Neuronal stem cell (in vitro differentiated cells): ENCODE results near the gene KCNK10.

ENCODE experiments used
- DNase-seq: peaks from one replicate; pipeline ENCODE4 v3.0.0-alpha.2; 2013; ENCODE audit warnings: low spot score
- H2AFZ ChIP-seq: one replicate; pipeline ENCODE4 v1.6.1; 2013; ENCODE audit warnings: mild to moderate bottlenecking, low read length, inconsistent platforms
- H2AK5ac ChIP-seq: 2 replicates; pipeline ENCODE4 v1.6.1; 2013; ENCODE audit warnings: low read depth, mild to moderate bottlenecking, inconsistent platforms, low read length, moderate library complexity, mixed read lengths
- H2BK120ac ChIP-seq: 2 replicates; pipeline ENCODE4 v1.6.1; 2013; ENCODE audit warnings: low read depth, mild to moderate bottlenecking, inconsistent platforms, low read length, moderate library complexity, mixed read lengths
- H2BK12ac ChIP-seq: one replicate; pipeline ENCODE4 v1.6.1; 2013; ENCODE audit warnings: low read length, inconsistent platforms
- H2BK15ac ChIP-seq: 2 replicates; pipeline ENCODE4 v1.6.1; 2013; ENCODE audit warnings: mild to moderate bottlenecking, low read length, inconsistent platforms, mixed read lengths
- H2BK5ac ChIP-seq: one replicate; pipeline ENCODE4 v1.6.1; 2013; ENCODE audit warnings: inconsistent platforms, mild to moderate bottlenecking, low read length, moderate library complexity
- H3K14ac ChIP-seq: one replicate; pipeline ENCODE4 v1.6.1; 2013; ENCODE audit warnings: low read length, inconsistent platforms
- H3K18ac ChIP-seq: 2 replicates; pipeline ENCODE4 v1.6.1; 2013; ENCODE audit warnings: low read length, inconsistent platforms
- H3K23ac ChIP-seq: 2 replicates; pipeline ENCODE4 v1.6.1; 2013; ENCODE audit warnings: low read depth, mild to moderate bottlenecking, mixed read lengths, low read length, inconsistent platforms; ENCODE audit not compliant: poor library complexity
- H3K27ac ChIP-seq: replicated peaks from 3 replicates; pipeline ENCODE4 v1.5.1; 2013; ENCODE audit warnings: low read length, inconsistent platforms
- H3K27me3 ChIP-seq, 3 experiments: 2 replicates each; pipeline ENCODE4 v1.6.1; 2013; ENCODE audit warnings: low read length in 3 of 3, mild to moderate bottlenecking in 2 of 3, inconsistent platforms in 1 of 3, low read depth in 1 of 3, mixed read lengths in 1 of 3, moderate library complexity in 1 of 3; ENCODE audit not compliant: control insufficient read depth in 3 of 3, insufficient read depth in 3 of 3
- H3K36me3 ChIP-seq, 2 donors: replicated peaks in 1 of 2; 2 replicates each; pipeline ENCODE4 v1.6.1; 2013; ENCODE audit warnings: low read length in 2 of 2; ENCODE audit not compliant: control insufficient read depth in 2 of 2, insufficient read depth in 2 of 2
- H3K4ac ChIP-seq: 2 replicates; pipeline ENCODE4 v1.6.1; 2013; ENCODE audit warnings: inconsistent platforms, mild to moderate bottlenecking, low read length, moderate library complexity
- H3K4me1 ChIP-seq, 2 donors: 1 replicate in 1 of 2; 2 replicates in 1 of 2; pipeline ENCODE4 v1.6.1; 2013; ENCODE audit warnings: low read length in 2 of 2, low read depth in 1 of 2; ENCODE audit not compliant: control insufficient read depth in 2 of 2, insufficient read depth in 1 of 2
- H3K4me2 ChIP-seq: one replicate; pipeline ENCODE4 v1.6.1; 2013; ENCODE audit warnings: mild to moderate bottlenecking, low read length, inconsistent platforms; ENCODE audit not compliant: insufficient read depth, poor library complexity, severe bottlenecking
- H3K4me3 ChIP-seq, 2 donors: 2 replicates each; pipeline ENCODE4 v1.5.1; 2013; ENCODE audit warnings: low read length in 2 of 2, mild to moderate bottlenecking in 2 of 2, inconsistent platforms in 1 of 2, moderate library complexity in 1 of 2
- H3K79me1 ChIP-seq: one replicate; pipeline ENCODE4 v1.6.1; 2013; ENCODE audit warnings: low read depth, mild to moderate bottlenecking, inconsistent platforms, low read length, moderate library complexity
- H3K9ac ChIP-seq: one replicate; pipeline ENCODE4 v1.6.1; 2013; ENCODE audit warnings: mild to moderate bottlenecking, low read depth, low read length, inconsistent platforms; ENCODE audit not compliant: poor library complexity
- H3K9me3 ChIP-seq, 2 donors: replicated peaks in 1 of 2; 2 replicates each; pipeline versions ENCODE3 to v1.6.1; 2013; ENCODE audit warnings: low read length in 2 of 2, mild to moderate bottlenecking in 2 of 2, inconsistent platforms in 1 of 2, low read depth in 1 of 2, mixed read lengths in 1 of 2, moderate library complexity in 1 of 2; ENCODE audit not compliant: control insufficient read depth in 2 of 2, insufficient read depth in 1 of 2
- H4K8ac ChIP-seq: one replicate; pipeline ENCODE4 v1.6.1; 2013; ENCODE audit warnings: low read depth, mild to moderate bottlenecking, inconsistent platforms, low read length, moderate library complexity
- H4K91ac ChIP-seq: one replicate; pipeline ENCODE4 v1.6.1; 2013; ENCODE audit warnings: low read length, low read depth, mild to moderate bottlenecking, inconsistent platforms; ENCODE audit not compliant: poor library complexity
- WGBS, 2 donors: extraction: QIAGEN DNeasy Blood & Tissue Kit; methylation state at CpG; one replicate each; pipeline ENCODE4 v1.1.7; 2013; ENCODE audit warnings: missing lambda C conversion rate in 2 of 2, mixed read lengths in 1 of 2; ENCODE audit not compliant: insufficient read length in 2 of 2, insufficient replicate concordance in 1 of 2; ENCODE audit errors: extremely low coverage in 2 of 2; 5-methylcytosine and 5-hydroxymethylcytosine counted together

The KCNK10 gene

GRCh38 chr14:88305528-88306322 lies 17.3 kb downstream of the KCNK10 start:
- Histone ChIP-seq H3K27ac (no peak overlapping the region), H3K36me3 (no peaks in the 10 kb centered on the region), H3K4me2 (no peak overlapping the region), H2BK12ac (no peak overlapping the region), H3K27me3 (no peaks in the 10 kb centered on the region), H3K4me1 (peaks cover 6 to 7% of the 10 kb centered on the region in 2 donors), H3K9ac (no peak overlapping the region), H2BK15ac (no peak overlapping the region), H2AFZ (no peak overlapping the region), H2BK120ac (no peak overlapping the region), H3K18ac (no peak overlapping the region), H3K23ac (no peak overlapping the region), H4K8ac (no peak overlapping the region), H3K79me1 (no peaks in the 10 kb centered on the region), H3K14ac (no peak overlapping the region), H3K4ac (no peak overlapping the region), H2BK5ac (no peak overlapping the region), H2AK5ac (no peak overlapping the region), H4K91ac (no peak overlapping the region), H3K4me3 (no peak overlapping the region), H3K9me3 (no peaks in the 10 kb centered on the region)
- WGBS, 2 donors: no CpG with 5 or more reads among the region's 6 CpGs
- DNase-seq: no peak

GRCh38 chr14:88303041-88303440 lies 20.0 kb downstream of the KCNK10 start:
- no CpG with 5 or more reads among the region's 3 CpGs for WGBS, 2 donors
- no peak overlapping the region for H4K8ac ChIP-seq
- no peak overlapping the region for H3K14ac ChIP-seq
- H3K27ac ChIP-seq: no peak overlapping the region
- no peak overlapping the region for H2BK5ac ChIP-seq
- H3K4me1 ChIP-seq: no peaks in the 10 kb centered on the region
- H3K9ac ChIP-seq: no peak overlapping the region
- no peak overlapping the region for H3K4me3 ChIP-seq
- H2AFZ ChIP-seq: no peak overlapping the region
- no peak overlapping the region for H2BK120ac ChIP-seq
- no peak overlapping the region for H2BK12ac ChIP-seq
- no peak overlapping the region for H3K23ac ChIP-seq
- H3K9me3 ChIP-seq: no peaks in the 10 kb centered on the region
- H3K4ac ChIP-seq: no peak overlapping the region
- H3K27me3 ChIP-seq: no peaks in the 10 kb centered on the region
- no peak overlapping the region for H3K18ac ChIP-seq
- no peak overlapping the region for H2BK15ac ChIP-seq
- peaks cover 2% of the 10 kb centered on the region for H3K79me1 ChIP-seq
- H3K36me3 ChIP-seq: no peaks in the 10 kb centered on the region
- no peak overlapping the region for H4K91ac ChIP-seq
- no peak overlapping the region for H2AK5ac ChIP-seq
- no peak for DNase-seq
- no peak overlapping the region for H3K4me2 ChIP-seq

DNA sequence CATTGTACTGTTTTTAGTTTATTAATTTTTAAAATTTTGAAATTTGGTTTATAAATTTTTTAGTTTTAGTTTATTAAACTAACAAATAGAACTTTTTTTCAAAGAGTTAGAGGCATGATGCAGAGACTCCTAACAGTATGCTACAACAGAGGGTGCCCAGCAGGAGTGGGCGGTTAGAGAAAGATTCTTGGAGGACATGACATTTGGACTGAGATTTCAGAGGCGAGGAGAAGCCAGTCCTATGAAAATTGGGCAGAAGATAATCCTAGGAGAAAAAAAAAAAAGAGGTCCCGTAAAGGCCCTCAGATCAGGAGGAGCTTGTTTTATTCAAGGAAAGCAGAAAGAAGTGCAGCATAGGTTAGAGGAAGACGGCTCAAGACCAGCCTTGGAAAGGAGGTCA lies 21.7 kb downstream of the KCNK10 start:
- H3K36me3 ChIP-seq: no peaks in the 10 kb centered on the region
- no peak overlapping the region for H3K27ac ChIP-seq
- H3K4ac ChIP-seq: no peak overlapping the region
- no peak overlapping the region for H2BK120ac ChIP-seq
- no peak overlapping the region for H2AK5ac ChIP-seq
- H3K79me1 ChIP-seq: peaks cover 4% of the 10 kb centered on the region
- no peaks in the 10 kb centered on the region for H3K9me3 ChIP-seq
- H3K18ac ChIP-seq: no peak overlapping the region
- H2BK15ac ChIP-seq: no peak overlapping the region
- H4K91ac ChIP-seq: no peak overlapping the region
- H2BK12ac ChIP-seq: no peak overlapping the region
- H3K14ac ChIP-seq: no peak overlapping the region
- no peak overlapping the region for H2AFZ ChIP-seq
- H3K27me3 ChIP-seq: no peaks in the 10 kb centered on the region
- DNase-seq: no peak
- no peak overlapping the region for H3K4me2 ChIP-seq
- peaks cover 0 to 1% of the 10 kb centered on the region in 2 donors for H3K4me1 ChIP-seq
- H2BK5ac ChIP-seq: no peak overlapping the region
- H3K4me3 ChIP-seq: no peak overlapping the region
- no CpG with 5 or more reads among the region's 4 CpGs for WGBS, 2 donors
- no peak overlapping the region for H3K9ac ChIP-seq
- H4K8ac ChIP-seq: no peak overlapping the region
- H3K23ac ChIP-seq: no peak overlapping the region

DNA sequence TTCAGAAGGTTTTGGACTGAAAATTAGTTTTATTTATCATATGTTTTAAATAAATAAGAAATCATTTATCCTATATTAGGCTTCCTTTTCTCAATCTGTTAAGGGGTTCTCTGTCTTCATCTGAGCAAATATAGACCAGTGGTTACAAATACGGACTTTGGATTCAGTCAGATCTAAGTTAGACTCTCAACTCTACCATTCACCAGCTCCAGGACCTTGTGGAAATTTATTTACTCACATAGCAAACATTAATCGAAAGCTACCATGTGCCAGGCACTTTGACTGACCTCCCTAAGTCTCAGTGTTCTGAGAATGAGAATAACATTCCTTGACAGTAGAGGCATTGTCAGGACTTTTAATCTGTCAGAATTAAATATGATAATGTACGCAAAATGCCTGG lies 22.3 kb downstream of the KCNK10 start:
- H3K4me1 ChIP-seq: peaks cover 0 to 1% of the 10 kb centered on the region in 2 donors
- H3K9me3 ChIP-seq: no peaks in the 10 kb centered on the region
- no peak overlapping the region for H3K4me3 ChIP-seq
- no peak overlapping the region for H2BK120ac ChIP-seq
- H2AFZ ChIP-seq: no peak overlapping the region
- no peak overlapping the region for H4K8ac ChIP-seq
- H2AK5ac ChIP-seq: no peak overlapping the region
- no peak overlapping the region for H3K4me2 ChIP-seq
- peaks cover 5% of the 10 kb centered on the region for H3K79me1 ChIP-seq
- WGBS, 2 donors: no CpG with 5 or more reads among the region's 3 CpGs
- no peak overlapping the region for H2BK15ac ChIP-seq
- H3K36me3 ChIP-seq: no peaks in the 10 kb centered on the region
- no peak for DNase-seq
- no peak overlapping the region for H2BK12ac ChIP-seq
- H3K14ac ChIP-seq: no peak overlapping the region
- H3K9ac ChIP-seq: no peak overlapping the region
- no peak overlapping the region for H3K23ac ChIP-seq
- no peak overlapping the region for H3K27ac ChIP-seq
- no peak overlapping the region for H4K91ac ChIP-seq
- no peak overlapping the region for H2BK5ac ChIP-seq
- H3K18ac ChIP-seq: no peak overlapping the region
- no peak overlapping the region for H3K4ac ChIP-seq
- no peaks in the 10 kb centered on the region for H3K27me3 ChIP-seq
